ENCODE results near the gene NHERF2.

NHERF2 gene

DNA sequence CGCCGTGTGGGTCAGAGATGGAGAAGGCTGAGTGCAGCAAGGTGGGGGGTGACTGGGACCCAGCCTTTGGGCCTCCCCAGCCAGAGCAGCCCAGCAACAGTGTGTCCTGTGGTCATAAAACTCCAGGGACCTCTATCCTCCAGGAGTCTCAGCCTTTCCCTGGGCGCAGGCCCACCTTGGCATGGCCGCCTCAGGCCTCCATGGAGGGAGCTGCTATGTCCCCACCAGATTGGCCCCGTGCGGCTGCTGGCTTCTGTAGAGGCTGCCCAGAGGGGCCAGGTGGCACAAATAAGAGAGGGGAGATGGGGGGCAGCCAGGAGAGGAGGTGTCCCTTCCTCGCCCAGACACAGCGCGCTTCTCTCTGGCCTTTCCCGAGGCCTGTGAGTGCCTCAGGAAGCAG, 39.5 kb upstream of the NHERF2 start:
- H3K9me3 ChIP-seq (replicated peaks in 1 of 2; ENCODE audit: control insufficient read depth in 2 of 2, insufficient read depth in 1 of 2, low read depth in 1 of 2, low read length in 2 of 2): peaks cover 0 to 4% of the 10 kb centered on the region in 2 donors
- H2BK5ac ChIP-seq (ENCODE audit: low read length): no peak overlapping the region
- no peak overlapping the region for H2BK120ac ChIP-seq (ENCODE audit: low read depth, low read length)
- H3K27me3 ChIP-seq (ENCODE audit: control insufficient read depth in 3 of 3, insufficient read depth in 3 of 3, low read depth in 1 of 3, low read length in 3 of 3): peaks cover 18 to 40% (median 28%) of the 10 kb centered on the region in 3 experiments
- H3K79me1 ChIP-seq (ENCODE audit: low read depth, low read length): peaks cover 13% of the 10 kb centered on the region
- no peak overlapping the region for H3K27ac ChIP-seq (replicated peaks; ENCODE audit: low read length)
- no peak overlapping the region for H3K4me2 ChIP-seq (ENCODE audit: insufficient read depth, low read length, poor library complexity, severe bottlenecking)
- H3K14ac ChIP-seq (ENCODE audit: low read length): no peak overlapping the region
- H3K4me3 ChIP-seq (ENCODE audit: low read length in 2 of 2): no peak overlapping the region
- no peak overlapping the region for H2BK12ac ChIP-seq (ENCODE audit: low read length)
- H3K4me1 ChIP-seq (ENCODE audit: control insufficient read depth in 2 of 2, insufficient read depth in 1 of 2, low read depth in 1 of 2, low read length in 2 of 2): peaks cover 22 to 27% of the 10 kb centered on the region in 2 donors
- no peak for DNase-seq (ENCODE audit: low spot score)
- no peak overlapping the region for H2AFZ ChIP-seq (ENCODE audit: low read length)
- no peak overlapping the region for H3K18ac ChIP-seq (ENCODE audit: low read length)
- no peak overlapping the region for H2BK15ac ChIP-seq (ENCODE audit: low read length)
- no peak overlapping the region for H4K91ac ChIP-seq (ENCODE audit: low read depth, low read length, poor library complexity)
- H3K4ac ChIP-seq (ENCODE audit: low read length): no peak overlapping the region
- no peak overlapping the region for H4K8ac ChIP-seq (ENCODE audit: low read depth, low read length)
- H3K9ac ChIP-seq (ENCODE audit: low read depth, low read length, poor library complexity): no peak overlapping the region
- peaks cover 22 to 24% of the 10 kb centered on the region in 2 donors for H3K36me3 ChIP-seq (replicated peaks in 1 of 2; ENCODE audit: control insufficient read depth in 2 of 2, insufficient read depth in 2 of 2, low read length in 2 of 2)
- no CpG with 5 or more reads among the region's 10 CpGs for WGBS, 2 donors (ENCODE audit: extremely low coverage in 2 of 2, insufficient read length in 2 of 2, insufficient replicate concordance in 1 of 2)
- no peak overlapping the region for H2AK5ac ChIP-seq (ENCODE audit: low read depth, low read length)
- H3K23ac ChIP-seq (ENCODE audit: low read depth, low read length, poor library complexity): peak overlapping the region; percentile 80

DNA sequence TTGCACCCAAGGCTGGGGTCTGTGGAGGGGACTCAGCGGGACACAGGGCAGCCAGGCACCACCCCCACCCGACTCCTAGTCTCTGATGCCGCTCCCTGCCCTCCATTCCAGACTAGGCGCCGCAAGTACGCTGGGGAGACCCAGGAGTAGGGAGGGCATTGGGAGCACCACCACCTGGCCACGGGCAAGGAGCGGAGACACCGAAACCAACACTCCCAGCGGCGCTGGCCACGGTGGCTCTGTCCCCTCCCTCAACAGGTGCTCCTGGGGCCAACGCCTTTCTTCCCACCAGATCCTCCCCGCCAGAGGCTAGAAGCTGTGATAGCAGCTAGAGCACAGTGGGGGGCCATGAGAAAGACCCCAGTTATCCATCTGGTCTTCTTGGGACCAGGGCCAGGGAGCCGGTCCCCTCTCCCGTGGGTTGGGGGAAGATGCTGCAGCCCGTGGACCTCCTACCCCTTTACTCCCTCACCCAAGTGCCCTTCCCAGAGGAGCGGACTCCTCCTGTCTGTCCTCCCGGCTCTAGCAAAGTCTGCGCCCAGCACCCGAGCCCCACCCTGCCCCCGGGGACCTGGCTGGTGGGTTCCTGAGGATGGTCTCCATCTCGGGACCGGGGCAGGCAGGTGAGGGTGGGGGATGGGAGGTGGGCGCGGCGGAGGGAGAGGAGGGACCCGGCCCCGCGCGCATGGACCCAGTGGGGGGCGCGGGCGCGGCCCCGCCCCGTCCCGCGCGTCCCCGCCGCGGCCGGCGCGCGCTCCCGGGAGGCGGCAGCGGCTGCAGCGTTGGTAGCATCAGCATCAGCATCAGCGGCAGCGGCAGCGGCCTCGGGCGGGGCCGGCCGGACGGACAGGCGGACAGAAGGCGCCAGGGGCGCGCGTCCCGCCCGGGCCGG, 37.2 kb upstream of the NHERF2 start, which contains the start of gene SYNGR3:
Gene SYNGR3 (plus strand): TSS at position 762 of the 892 bp plus-strand sequence. CDS start 133 bp downstream, outside the sequence.
- Histone ChIP-seq H2AFZ (ENCODE audit: low read length) (peak within 1 kb of the TSS; percentile 87), H3K4ac (ENCODE audit: low read length) (peak within 1 kb of the TSS; percentile 66), H2AK5ac (ENCODE audit: low read depth, low read length) (peak within 1 kb of the TSS; percentile 94), H3K23ac (ENCODE audit: low read depth, low read length, poor library complexity) (peak within 1 kb of the TSS; percentile 96), H3K4me2 (ENCODE audit: insufficient read depth, low read length, poor library complexity, severe bottlenecking) (peak within 1 kb of the TSS; percentile 86), H2BK12ac (ENCODE audit: low read length) (peak within 1 kb of the TSS; percentile 73), H3K9me3 (replicated peaks in 1 of 2; ENCODE audit: control insufficient read depth in 2 of 2, insufficient read depth in 1 of 2, low read depth in 1 of 2, low read length in 2 of 2) (peaks cover 0 to 4% of the 10 kb centered on the region in 2 donors), H3K79me1 (ENCODE audit: low read depth, low read length) (peaks cover 10% of the 10 kb centered on the region), H3K36me3 (replicated peaks in 1 of 2; ENCODE audit: control insufficient read depth in 2 of 2, insufficient read depth in 2 of 2, low read length in 2 of 2) (peaks cover 22 to 24% of the 10 kb centered on the region in 2 donors), H3K4me3 (ENCODE audit: low read length in 2 of 2) (peak within 1 kb of the TSS; percentile 41 to 85), H3K27ac (replicated peaks; ENCODE audit: low read length) (no peak within 1 kb of the TSS), H3K18ac (ENCODE audit: low read length) (peak within 1 kb of the TSS; percentile 97), H3K4me1 (ENCODE audit: control insufficient read depth in 2 of 2, insufficient read depth in 1 of 2, low read depth in 1 of 2, low read length in 2 of 2) (peaks cover 19 to 25% of the 10 kb centered on the region in 2 donors), H3K9ac (ENCODE audit: low read depth, low read length, poor library complexity) (peak within 1 kb of the TSS; percentile 72), H4K91ac (ENCODE audit: low read depth, low read length, poor library complexity) (no peak within 1 kb of the TSS), H2BK15ac (ENCODE audit: low read length) (peak within 1 kb of the TSS; percentile 88), H3K27me3 (ENCODE audit: control insufficient read depth in 3 of 3, insufficient read depth in 3 of 3, low read depth in 1 of 3, low read length in 3 of 3) (peaks cover 18 to 37% (median 34%) of the 10 kb centered on the region in 3 experiments), H2BK120ac (ENCODE audit: low read depth, low read length) (peak within 1 kb of the TSS; percentile 91), H4K8ac (ENCODE audit: low read depth, low read length) (no peak within 1 kb of the TSS), H2BK5ac (ENCODE audit: low read length) (peak within 1 kb of the TSS; percentile 98), H3K14ac (ENCODE audit: low read length) (peak within 1 kb of the TSS; percentile 89)
- DNase-seq (ENCODE audit: low spot score): no peak
- no CpG with 5 or more reads among the region's 67 CpGs for WGBS, 2 donors (ENCODE audit: extremely low coverage in 2 of 2, insufficient read length in 2 of 2, insufficient replicate concordance in 1 of 2)

DNA sequence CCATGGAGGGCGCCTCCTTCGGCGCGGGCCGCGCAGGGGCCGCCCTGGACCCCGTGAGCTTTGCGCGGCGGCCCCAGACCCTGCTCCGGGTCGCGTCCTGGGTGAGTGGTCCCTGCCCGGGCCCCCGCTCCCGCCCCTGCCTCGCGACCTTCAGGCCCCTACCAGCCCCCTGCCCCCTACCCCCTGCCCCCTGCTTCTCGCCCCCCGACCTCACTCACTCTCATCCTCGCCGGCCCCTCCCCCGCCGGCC, 36.7 kb upstream of the NHERF2 start:
- peak overlapping the region; percentile 87 for H2AFZ ChIP-seq (ENCODE audit: low read length)
- H2BK120ac ChIP-seq (ENCODE audit: low read depth, low read length): no peak overlapping the region
- no peak overlapping the region for H2BK12ac ChIP-seq (ENCODE audit: low read length)
- peaks cover 16 to 22% of the 10 kb centered on the region in 2 donors for H3K4me1 ChIP-seq (ENCODE audit: control insufficient read depth in 2 of 2, insufficient read depth in 1 of 2, low read depth in 1 of 2, low read length in 2 of 2)
- H3K4me2 ChIP-seq (ENCODE audit: insufficient read depth, low read length, poor library complexity, severe bottlenecking): peak overlapping the region; percentile 86
- no peak overlapping the region for H3K4ac ChIP-seq (ENCODE audit: low read length)
- H3K4me3 ChIP-seq (ENCODE audit: low read length in 2 of 2): peak overlapping the region; percentile 41 to 85
- no CpG with 5 or more reads among the region's 25 CpGs for WGBS, 2 donors (ENCODE audit: extremely low coverage in 2 of 2, insufficient read length in 2 of 2, insufficient replicate concordance in 1 of 2)
- H3K14ac ChIP-seq (ENCODE audit: low read length): no peak overlapping the region
- peaks cover 0 to 4% of the 10 kb centered on the region in 2 donors for H3K9me3 ChIP-seq (replicated peaks in 1 of 2; ENCODE audit: control insufficient read depth in 2 of 2, insufficient read depth in 1 of 2, low read depth in 1 of 2, low read length in 2 of 2)
- H2BK5ac ChIP-seq (ENCODE audit: low read length): no peak overlapping the region
- no peak overlapping the region for H3K23ac ChIP-seq (ENCODE audit: low read depth, low read length, poor library complexity)
- peak overlapping the region; percentile 83 for H3K18ac ChIP-seq (ENCODE audit: low read length)
- peaks cover 21 to 24% of the 10 kb centered on the region in 2 donors for H3K36me3 ChIP-seq (replicated peaks in 1 of 2; ENCODE audit: control insufficient read depth in 2 of 2, insufficient read depth in 2 of 2, low read length in 2 of 2)
- peak overlapping the region; percentile 70 for H3K9ac ChIP-seq (ENCODE audit: low read depth, low read length, poor library complexity)
- peak overlapping the region; percentile 49 for H2BK15ac ChIP-seq (ENCODE audit: low read length)
- H3K27ac ChIP-seq (replicated peaks; ENCODE audit: low read length): no peak overlapping the region
- DNase-seq (ENCODE audit: low spot score): no peak
- H2AK5ac ChIP-seq (ENCODE audit: low read depth, low read length): no peak overlapping the region
- H3K27me3 ChIP-seq (ENCODE audit: control insufficient read depth in 3 of 3, insufficient read depth in 3 of 3, low read depth in 1 of 3, low read length in 3 of 3): peaks cover 18 to 37% (median 34%) of the 10 kb centered on the region in 3 experiments
- H4K8ac ChIP-seq (ENCODE audit: low read depth, low read length): no peak overlapping the region
- peaks cover 6% of the 10 kb centered on the region for H3K79me1 ChIP-seq (ENCODE audit: low read depth, low read length)
- H4K91ac ChIP-seq (ENCODE audit: low read depth, low read length, poor library complexity): no peak overlapping the region

Measured in neuronal stem cell (in vitro differentiated cells).